Stimulated activated CD4-positive, alpha-beta T cell treated with anti-CD3 and anti-CD28 coated beads, Interleukin-15, amount 100 ng/mL, for 1 hour (primary cell): Measurements from ENCODE around the gene CHIA.

Experiments
- DNase-seq, 2 donors: peaks; one replicate each; pipeline ENCODE4 v3.0.0-alpha.2; 2020; ENCODE audit warnings: low read depth in 1 of 2, low spot score in 1 of 2

CHIA gene

DNA sequence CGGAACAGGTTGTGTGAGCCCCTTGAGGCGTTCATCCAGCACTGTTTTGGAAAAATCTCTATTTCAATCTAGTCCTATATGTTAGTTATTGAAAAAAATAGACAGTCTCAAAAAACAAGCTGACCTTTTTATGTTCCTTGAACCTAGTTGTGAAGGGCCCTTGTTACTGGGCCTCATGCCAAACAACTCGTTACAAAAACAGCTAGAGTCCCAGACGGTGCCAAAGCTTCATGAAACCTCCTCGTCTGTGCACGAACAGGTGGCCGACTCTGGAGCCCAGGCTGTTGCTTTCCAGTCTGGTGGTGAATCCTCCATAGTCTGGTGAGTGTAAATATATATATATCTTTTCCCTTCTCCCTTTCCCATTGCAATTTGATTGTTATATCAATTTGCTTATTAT, at the start of gene CHIA:
CHIA (plus strand) TSS at position 222 of the 400 bp plus-strand sequence. CDS start 19,617 bp downstream, outside the sequence.
- no peak for DNase-seq

GRCh38 chr1:111241797-111242196, 48.9 kb upstream of the CHIA start:
- DNase-seq, result no peak

DNA sequence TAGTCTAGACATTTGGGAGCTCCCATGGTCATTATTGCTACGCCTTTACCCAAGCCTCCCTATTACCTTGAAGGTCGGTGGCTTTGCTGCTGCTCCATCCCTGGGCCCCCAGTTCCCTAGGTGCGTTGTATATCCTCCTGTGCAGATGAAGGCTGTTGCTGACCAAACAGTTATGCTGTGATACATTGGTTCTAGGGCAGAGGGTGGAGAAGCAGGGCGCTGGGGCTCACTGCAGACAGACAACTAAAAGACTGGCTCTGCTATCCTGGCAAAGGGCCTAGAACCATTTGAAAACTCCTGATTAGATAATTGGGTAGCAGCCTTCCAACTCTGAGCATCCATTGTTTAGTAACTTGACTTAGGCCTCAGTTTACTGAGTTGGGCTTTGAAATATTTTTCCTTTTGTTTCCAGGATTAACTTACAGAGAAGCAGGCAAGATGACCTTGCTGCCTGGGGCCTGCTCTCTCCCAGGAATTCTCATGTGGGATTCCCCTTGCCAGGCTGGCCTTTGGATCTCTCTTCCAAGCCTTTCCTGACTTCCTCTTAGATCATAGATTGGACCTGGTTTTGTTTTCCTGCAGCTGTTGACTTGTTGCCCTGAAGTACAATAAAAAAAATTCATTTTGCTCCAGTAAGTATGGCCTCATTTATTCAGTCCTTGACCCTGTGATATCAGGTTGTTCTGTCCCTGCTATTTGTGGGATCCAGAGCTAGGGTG, 47.7 kb upstream of the CHIA start:
- no peak for DNase-seq

DNA sequence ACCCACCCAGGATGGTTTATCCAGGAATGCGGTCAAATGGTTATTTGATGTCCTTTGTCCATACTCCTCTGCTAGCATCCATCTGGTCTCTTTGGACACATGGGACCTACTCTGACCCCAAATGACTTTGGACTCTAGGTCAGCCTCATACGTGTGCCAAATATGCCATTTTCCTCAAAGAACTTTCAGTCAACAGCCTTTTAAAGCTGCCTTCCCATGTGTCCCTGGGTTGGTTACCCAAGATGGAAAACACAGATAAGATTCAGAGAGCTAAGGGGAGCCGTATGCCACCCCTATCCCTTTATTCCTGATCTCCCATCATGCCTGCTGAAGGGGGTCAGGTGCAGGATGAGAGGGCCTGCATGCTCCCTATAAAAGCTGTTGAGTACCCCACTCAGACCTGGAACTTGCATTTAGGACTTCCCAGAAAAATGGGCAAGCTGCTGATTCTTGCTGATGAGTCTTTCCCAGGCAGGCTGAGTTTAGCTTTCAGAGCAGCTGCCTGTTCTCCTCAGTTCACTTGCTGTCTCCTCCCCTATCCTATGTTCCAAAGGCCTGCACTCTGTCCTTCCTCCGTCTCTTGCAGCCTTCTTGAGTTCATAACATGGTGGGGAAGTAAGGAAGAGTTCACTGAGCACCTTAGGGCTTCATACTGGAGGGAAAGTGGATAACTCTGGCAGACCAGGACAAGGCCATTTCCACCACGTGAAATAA, 43.4 kb upstream of the CHIA start:
- no peak for DNase-seq

- no peak for DNase-seq
Measured at GRCh38 chr1:111249960-111250359, 40.7 kb upstream of the CHIA start.

DNA sequence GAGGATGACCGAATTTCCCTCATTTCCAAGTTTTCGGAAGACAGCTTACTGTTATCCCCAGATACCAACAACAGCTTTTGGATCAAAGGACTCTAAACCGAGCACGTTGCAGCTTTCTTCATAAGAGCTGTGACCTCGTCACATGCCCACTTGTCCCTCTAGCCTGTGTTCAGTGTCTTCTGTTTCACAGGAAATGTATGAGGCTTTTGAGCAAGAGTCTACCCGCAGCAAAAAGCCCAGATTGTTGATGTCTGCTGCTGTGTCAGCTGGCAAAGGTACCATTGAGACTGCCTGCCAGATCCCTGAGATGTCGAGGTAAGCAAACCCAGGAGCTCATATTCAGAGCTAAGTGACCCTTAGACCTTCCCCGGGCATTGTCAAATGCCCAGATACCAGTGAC, 39.1 kb upstream of the CHIA start:
- DNase-seq, result no peak

DNA sequence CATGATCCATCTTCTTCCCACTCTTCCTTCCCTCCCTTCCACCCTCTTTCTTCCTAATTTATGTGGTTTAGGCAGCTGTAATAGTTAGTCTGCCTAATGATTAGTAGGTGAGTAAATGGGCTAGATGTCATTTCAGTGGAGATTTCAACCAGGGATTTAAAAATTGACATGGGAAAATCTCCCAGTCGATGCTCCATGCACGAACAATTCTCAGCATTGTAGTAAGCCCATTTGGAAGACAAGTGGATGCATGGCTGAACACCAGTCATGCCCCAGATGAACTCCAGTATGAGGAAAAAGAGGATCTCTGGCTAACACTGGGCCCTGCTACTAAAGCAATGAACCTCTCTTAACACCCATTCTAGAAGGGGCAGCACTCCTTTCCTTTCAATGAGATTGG, 37.9 kb upstream of the CHIA start:
- no peak for DNase-seq

- DNase-seq, result no peak
Measured at GRCh38 chr1:111253876-111254275, 36.8 kb upstream of the CHIA start.

GRCh38 chr1:111256988-111257658, 33.5 kb upstream of the CHIA start:
- DNase-seq, result no peak

DNA sequence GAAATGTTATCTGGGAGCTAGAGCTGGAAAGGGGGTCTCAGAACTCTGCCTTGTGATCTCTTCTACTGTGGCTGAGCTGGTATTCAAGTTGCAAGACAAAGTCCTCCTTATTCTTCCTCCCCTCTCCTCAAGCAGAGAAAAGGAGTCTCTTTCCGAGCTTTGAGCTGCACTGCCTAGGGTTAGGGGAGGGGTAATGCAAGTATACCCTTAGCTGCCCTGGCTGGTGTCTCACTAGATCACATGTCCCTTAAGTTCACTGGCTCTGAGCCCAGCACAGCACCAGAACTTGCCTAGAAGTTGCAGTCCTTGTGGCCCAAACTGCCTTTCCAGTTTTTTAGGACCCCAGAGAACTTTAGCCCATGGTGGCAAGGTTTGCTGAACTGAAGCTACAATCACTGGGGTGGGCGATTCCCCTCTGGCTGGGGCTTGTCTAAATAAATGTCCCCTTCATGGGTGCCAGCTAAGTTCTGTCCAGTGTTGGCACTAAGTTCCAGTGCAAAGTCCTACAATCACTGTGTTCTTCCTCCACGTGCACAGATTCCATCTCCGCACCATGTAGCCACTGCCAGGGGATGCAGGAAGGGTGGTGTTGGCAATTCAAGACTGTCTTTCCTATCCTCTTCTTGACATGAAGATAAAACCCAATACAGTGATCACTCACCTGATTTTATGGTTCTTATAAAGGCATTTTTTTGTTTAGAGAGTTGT, 22.7 kb upstream of the CHIA start:
- no peak for DNase-seq

DNA sequence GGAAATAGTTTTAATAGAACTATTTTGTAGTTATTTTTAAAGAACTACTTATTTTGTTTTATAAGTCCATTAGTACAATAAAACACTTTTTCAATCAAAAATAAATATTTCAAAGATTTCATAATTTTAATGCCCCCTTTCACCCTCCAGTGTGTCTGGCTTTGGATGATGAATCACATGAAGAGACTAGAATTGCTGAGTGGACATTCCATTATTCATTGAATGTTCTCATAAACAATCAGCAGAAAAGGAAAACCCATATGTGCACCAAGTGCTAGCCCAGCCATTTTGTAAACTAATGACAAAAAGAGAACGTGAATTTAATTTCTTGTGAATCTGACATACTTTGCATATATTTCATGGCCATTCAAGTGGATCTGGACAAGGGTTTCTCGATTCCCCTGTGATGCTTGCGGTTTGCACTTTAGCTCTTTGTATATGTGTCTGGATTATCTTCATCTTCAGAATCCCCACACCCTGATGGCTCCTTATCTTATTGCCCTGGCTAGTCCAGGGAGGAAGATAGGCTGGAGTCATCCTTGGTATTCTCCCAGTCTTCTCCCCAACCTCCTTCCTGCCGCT, 20.7 kb upstream of the CHIA start:
- DNase-seq, result no peak

DNA sequence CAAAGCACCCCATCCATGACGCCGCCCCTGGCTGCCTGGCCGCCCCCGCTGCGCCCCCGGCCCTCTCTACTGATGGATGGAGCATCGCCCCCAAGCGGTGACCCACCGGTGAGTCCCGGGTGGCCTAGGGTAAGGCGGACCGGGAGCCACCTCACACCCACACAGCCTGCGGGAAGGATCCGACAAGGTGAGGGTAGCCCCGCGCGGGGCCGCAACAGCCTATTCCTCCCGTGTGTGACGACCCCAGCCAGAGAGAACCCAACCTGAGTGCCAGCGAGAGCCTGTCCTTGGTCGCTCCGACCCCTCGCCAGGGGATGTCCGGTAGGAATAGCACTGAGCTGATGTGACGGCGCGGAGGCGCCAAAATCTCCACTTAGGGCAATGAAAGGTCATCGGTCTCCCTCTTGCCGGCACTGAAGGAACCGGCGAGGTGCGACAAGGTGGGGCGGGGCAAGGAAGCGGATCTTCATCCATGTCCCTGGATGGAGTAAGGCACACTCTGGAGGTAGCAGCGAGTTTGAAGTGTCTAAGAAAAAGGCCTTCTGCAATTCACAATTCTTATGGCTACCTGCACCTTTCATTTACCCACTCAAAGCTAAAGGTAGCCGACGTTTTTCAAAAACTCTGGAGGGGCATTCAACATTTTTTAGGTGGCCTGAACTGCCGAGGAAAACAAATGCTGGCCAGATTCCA, 19.7 kb upstream of the CHIA start:
- no peak for DNase-seq

- no peak for DNase-seq
Measured at GRCh38 chr1:111271464-111271801, 19.2 kb upstream of the CHIA start.

GRCh38 chr1:111272081-111272480, 18.6 kb upstream of the CHIA start:
- DNase-seq, result no peak

- no peak for DNase-seq
Measured at GRCh38 chr1:111274653-111275052, 16.0 kb upstream of the CHIA start.

DNA sequence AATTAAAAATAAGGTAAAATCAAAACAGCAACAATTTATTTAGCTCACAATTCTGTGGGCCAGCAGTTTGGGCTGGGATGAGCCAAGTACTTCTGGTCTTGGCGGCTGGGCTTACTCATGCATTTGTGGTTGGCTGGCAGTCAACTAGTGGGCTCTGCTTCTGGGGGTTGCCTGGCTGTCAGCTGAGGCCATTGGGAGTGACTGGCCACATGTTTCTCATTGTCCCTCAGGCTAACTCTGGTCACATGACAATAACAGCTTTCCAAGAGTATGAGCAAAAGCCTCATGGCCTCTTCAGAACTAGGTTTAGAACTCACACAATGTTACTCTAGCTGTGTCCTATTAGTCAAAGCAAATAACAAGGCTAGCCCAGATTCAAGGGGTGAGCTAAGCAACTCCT, 15.6 kb upstream of the CHIA start:
- no peak for DNase-seq

DNA sequence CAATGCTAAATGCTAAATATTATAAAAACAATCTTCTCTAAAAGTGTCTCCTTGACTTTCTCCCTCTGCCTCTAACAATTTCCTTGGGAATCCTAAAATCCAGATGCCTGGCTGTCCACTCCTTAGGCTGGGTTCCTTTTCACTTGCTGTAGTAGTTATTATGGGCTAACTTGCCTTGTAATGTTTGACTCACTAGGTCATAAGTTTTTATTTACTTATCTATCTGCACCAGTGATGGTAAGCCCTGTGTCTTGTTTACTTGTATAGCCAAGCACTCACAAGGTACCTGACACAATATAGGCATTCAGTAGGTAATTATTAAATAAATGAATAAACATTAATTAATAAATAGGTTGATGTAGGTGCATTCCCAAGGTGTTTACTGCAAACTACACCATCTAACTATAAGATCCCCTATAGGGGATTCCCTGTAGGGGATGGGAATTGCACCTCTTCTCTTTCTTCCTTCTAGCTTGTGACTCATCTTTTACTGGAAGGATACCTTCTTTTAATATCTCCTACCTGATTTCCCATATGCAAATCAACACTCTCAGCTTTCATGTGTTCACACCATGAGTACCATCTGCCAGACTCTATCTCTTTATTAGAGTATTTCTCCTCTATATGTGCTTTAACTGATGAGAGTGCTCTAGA, 14.7 kb upstream of the CHIA start:
- no peak for DNase-seq

DNA sequence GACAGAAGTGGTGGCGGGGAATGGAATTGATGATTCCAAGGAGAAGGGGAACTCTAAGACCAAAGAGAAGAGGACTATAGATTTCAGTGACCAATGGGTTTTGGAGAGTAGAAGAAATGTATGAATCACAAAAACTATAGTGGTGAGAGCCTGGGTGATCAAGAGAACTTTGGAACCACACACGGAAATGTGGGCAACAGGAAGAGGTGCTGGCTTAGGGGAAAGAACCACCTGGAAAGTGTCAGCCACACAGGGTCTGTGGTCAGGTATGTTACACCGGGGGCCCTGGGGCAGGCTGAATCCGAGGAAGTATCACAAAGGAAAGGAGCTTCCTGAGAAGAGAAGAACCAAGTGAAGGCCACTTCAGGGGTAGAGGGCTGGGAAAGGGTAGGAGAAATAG, 11.5 kb upstream of the CHIA start:
- no peak for DNase-seq

- no peak for DNase-seq
Measured at GRCh38 chr1:111280267-111280666, 10.4 kb upstream of the CHIA start.

- DNase-seq, result no peak
Measured at GRCh38 chr1:111281411-111281810, 9.2 kb upstream of the CHIA start.
